ENCODE data around the gene ARPC4. TPM values are rescaled to one million over a fixed set of nuclear protein-coding genes. Genes with fewer than 3 reads are reported as not detected.

ARPC4 gene
- polyA plus RNA-seq, 3 donors from 2014 or later: 378 to 470 (median 428) TPM

- peaks cover 0 to 15% (median 4%) of the 10 kb centered on the region in 3 donors for H3K36me3 Mint-ChIP-seq
- H3K27ac Mint-ChIP-seq: peak overlapping the region; percentile 47 to 96 (median 92)
- H3K4me1 Mint-ChIP-seq: peaks cover 51 to 63% of the 10 kb centered on the region in 2 donors
- H3K9me3 Mint-ChIP-seq: no peaks in the 10 kb centered on the region
- H3K27me3 Mint-ChIP-seq (ENCODE audit: low read depth in 3 of 3): peaks cover 4 to 9% (median 6%) of the 10 kb centered on the region in 3 donors
- H3K4me3 Mint-ChIP-seq: peak overlapping the region; percentile 27 to 69 (median 64)
- DNase-seq: no peak
Measured at GRCh38 chr3:9778143-9779074, 14.5 kb upstream of the ARPC4 start.

DNA sequence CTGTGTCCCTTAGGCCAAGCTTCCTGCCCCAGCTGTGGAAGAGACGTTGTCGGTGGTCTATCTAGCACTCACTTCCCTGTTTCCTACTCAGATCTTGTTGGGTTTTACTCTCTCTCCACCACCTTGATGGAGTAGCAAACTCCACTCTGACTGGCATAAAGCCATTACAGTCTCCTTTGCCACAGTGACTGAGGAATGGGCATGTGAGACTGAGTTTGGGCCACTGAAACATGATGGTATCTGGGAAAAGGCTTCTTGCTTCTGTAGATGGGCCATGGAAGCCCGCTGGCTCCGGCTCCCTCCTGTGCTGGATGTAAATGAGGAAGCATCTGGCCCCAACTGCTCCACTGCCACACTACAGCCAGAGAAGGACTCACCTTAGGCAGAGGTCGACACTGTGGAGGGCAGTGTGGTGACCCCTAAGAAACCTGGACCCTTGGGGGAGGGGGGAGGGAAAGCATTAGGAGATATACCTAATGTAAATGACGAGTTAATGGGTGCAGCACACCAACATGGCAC, 13.7 kb upstream of the ARPC4 start:
- Mint-ChIP-seq H3K4me1 (peaks cover 51 to 63% of the 10 kb centered on the region in 2 donors), H3K4me3 (peak overlapping the region; percentile 42 to 69 (median 68))

DNA sequence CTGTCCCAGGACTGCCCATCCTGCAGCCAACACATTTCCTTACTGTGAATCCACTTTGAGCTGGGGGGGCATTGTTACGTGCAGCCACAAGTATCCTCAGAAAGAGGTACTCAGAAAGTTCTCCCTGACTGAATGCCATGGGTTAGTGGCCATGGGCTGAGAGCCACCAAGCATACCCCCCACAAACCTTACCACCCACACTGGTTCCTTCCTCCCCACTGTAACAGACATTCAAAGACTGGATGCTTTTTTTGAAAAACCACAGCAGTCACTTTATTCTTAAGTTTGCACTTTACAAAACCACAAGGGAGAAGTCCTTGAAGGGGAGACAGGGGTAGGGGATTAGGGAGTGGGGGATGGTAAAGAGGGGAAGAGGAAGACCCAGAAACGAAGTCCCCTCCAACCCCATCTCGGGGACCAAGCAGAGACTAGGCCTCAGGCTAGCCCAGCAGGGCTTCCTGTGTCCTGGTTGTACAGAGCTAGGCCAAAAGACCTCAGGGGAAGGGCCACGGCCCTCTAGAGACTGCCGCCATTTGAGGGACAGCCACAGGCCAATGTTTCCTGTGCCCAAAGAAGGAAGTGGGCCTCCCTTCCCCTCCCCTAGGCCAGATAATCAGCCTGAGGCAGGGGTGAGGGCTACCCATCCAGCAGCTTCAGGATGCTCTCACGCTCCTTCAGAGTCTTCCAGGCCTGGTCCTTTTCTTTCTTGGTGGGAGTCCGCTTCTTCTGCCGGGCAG, 13.0 kb upstream of the ARPC4 start:
- H3K27ac Mint-ChIP-seq: peak overlapping the region; percentile 90 to 96 (median 94)
- H3K36me3 Mint-ChIP-seq: peaks cover 2 to 18% (median 4%) of the 10 kb centered on the region in 3 donors
- DNase-seq: peak; percentile 72 to 76 (median 76)
- H3K4me1 Mint-ChIP-seq: peaks cover 51 to 63% of the 10 kb centered on the region in 2 donors
- H3K9me3 Mint-ChIP-seq: no peaks in the 10 kb centered on the region
- peaks cover 4 to 9% (median 6%) of the 10 kb centered on the region in 3 donors for H3K27me3 Mint-ChIP-seq (ENCODE audit: low read depth in 3 of 3)
- H3K4me3 Mint-ChIP-seq: peak overlapping the region; percentile 42 to 69 (median 68)

More for the DNA sequence above, 13.7 kb upstream of the ARPC4 start:
- DNase-seq: no peak
- Mint-ChIP-seq H3K27me3 (ENCODE audit: low read depth in 3 of 3) (peaks cover 4 to 9% (median 6%) of the 10 kb centered on the region in 3 donors), H3K36me3 (peaks cover 0 to 15% (median 4%) of the 10 kb centered on the region in 3 donors), H3K27ac (peak overlapping the region; percentile 90 to 96 (median 94)), H3K9me3 (no peaks in the 10 kb centered on the region)

DNA sequence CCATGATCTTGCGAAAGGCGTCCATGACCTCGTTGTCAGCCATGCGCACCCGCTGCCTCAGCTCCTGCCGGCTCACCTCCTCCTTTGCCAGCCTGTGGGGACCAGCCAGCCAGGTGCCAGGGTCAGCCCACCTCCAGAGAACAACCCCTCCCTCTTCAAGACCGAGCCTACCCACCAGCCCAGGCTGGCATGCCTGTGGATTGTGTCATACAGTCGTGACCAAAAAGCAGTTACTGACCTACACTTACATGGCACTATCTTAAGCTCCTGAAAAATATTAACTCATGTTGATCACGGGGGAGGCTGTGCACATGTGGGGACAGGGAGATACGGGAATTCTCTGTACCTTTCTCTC, 12.4 kb upstream of the ARPC4 start:
- peaks cover 54 to 63% of the 10 kb centered on the region in 2 donors for H3K4me1 Mint-ChIP-seq
- peaks cover 5 to 23% (median 7%) of the 10 kb centered on the region in 3 donors for H3K36me3 Mint-ChIP-seq
- peak overlapping the region; percentile 90 to 96 (median 94) for H3K27ac Mint-ChIP-seq
- peak overlapping the region; percentile 42 to 69 (median 68) for H3K4me3 Mint-ChIP-seq
- no peaks in the 10 kb centered on the region for H3K9me3 Mint-ChIP-seq
- DNase-seq: no peak
- H3K27me3 Mint-ChIP-seq (ENCODE audit: low read depth in 3 of 3): peaks cover 4 to 9% (median 6%) of the 10 kb centered on the region in 3 donors

DNA sequence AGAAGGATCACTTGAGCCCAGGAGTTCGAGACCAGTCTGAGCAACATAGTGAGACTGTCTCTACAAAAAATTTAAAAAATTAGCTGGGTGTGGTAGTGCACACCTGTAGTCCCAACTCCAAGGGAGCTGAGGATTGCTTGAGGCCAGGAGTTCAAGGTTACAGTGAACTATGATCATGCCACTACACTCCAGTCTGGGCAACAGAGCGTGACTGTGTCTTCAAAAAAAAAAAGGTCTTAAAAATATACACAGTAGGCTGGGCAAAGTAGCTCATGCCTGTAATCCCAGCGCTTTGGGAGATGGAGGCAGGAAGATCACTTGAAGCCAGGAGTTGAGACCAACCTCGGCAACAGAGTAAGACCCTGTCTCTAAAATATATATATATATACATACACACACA, 12.0 kb upstream of the ARPC4 start:
- H3K9me3 Mint-ChIP-seq: no peaks in the 10 kb centered on the region
- H3K27me3 Mint-ChIP-seq (ENCODE audit: low read depth in 3 of 3): peaks cover 4 to 9% (median 6%) of the 10 kb centered on the region in 3 donors
- H3K4me1 Mint-ChIP-seq: peaks cover 54 to 63% of the 10 kb centered on the region in 2 donors
- peak overlapping the region; percentile 42 to 69 (median 68) for H3K4me3 Mint-ChIP-seq
- peak overlapping the region; percentile 90 to 96 (median 94) for H3K27ac Mint-ChIP-seq
- H3K36me3 Mint-ChIP-seq: peaks cover 8 to 26% (median 9%) of the 10 kb centered on the region in 3 donors
- no peak for DNase-seq

GRCh38 chr3:9781551-9781950, 11.3 kb upstream of the ARPC4 start:
- Mint-ChIP-seq H3K4me3 (peak overlapping the region in 3 of 5 donors; percentile 20 to 56 (median 46)), H3K36me3 (peaks cover 10 to 30% (median 12%) of the 10 kb centered on the region in 3 donors), H3K27ac (peak overlapping the region; percentile 90 to 96 (median 94)), H3K27me3 (ENCODE audit: low read depth in 3 of 3) (peaks cover 4 to 9% (median 6%) of the 10 kb centered on the region in 3 donors), H3K9me3 (no peaks in the 10 kb centered on the region), H3K4me1 (peaks cover 59 to 61% of the 10 kb centered on the region in 2 donors)
- no peak for DNase-seq

- H3K36me3 Mint-ChIP-seq: peaks cover 9 to 34% (median 10%) of the 10 kb centered on the region in 3 donors
Measured at GRCh38 chr3:9781978-9782603, 10.8 kb upstream of the ARPC4 start.

GRCh38 chr3:9782770-9783169, 10.1 kb upstream of the ARPC4 start:
- no peak for DNase-seq
- H3K36me3 Mint-ChIP-seq: peaks cover 15 to 41% (median 15%) of the 10 kb centered on the region in 3 donors
- H3K4me1 Mint-ChIP-seq: peaks cover 58 to 59% of the 10 kb centered on the region in 2 donors
- peaks cover 5 to 9% (median 6%) of the 10 kb centered on the region in 3 donors for H3K27me3 Mint-ChIP-seq (ENCODE audit: low read depth in 3 of 3)
- H3K27ac Mint-ChIP-seq: peak overlapping the region in 4 of 6 donors; percentile 35 to 96 (median 68)
- H3K9me3 Mint-ChIP-seq: no peaks in the 10 kb centered on the region
- H3K4me3 Mint-ChIP-seq: no peak overlapping the region

More at GRCh38 chr3:9781978-9782603, 10.8 kb upstream of the ARPC4 start:
- H3K27ac Mint-ChIP-seq: peak overlapping the region; percentile 35 to 96 (median 80)
- peaks cover 58 to 59% of the 10 kb centered on the region in 2 donors for H3K4me1 Mint-ChIP-seq
- H3K4me3 Mint-ChIP-seq: peak overlapping the region in 3 of 5 donors; percentile 3 to 60 (median 33)
- peaks cover 4 to 9% (median 6%) of the 10 kb centered on the region in 3 donors for H3K27me3 Mint-ChIP-seq (ENCODE audit: low read depth in 3 of 3)
- no peak for DNase-seq
- no peaks in the 10 kb centered on the region for H3K9me3 Mint-ChIP-seq

- H3K4me1 Mint-ChIP-seq: peaks cover 48% of the 10 kb centered on the region in 2 donors
- peaks cover 17 to 43% (median 17%) of the 10 kb centered on the region in 3 donors for H3K36me3 Mint-ChIP-seq
- H3K27ac Mint-ChIP-seq: no peak overlapping the region
- H3K9me3 Mint-ChIP-seq: no peaks in the 10 kb centered on the region
- no peak for DNase-seq
- peaks cover 6 to 7% (median 7%) of the 10 kb centered on the region in 3 donors for H3K27me3 Mint-ChIP-seq (ENCODE audit: low read depth in 3 of 3)
- H3K4me3 Mint-ChIP-seq: no peak overlapping the region
Measured at GRCh38 chr3:9783954-9784353, 8.9 kb upstream of the ARPC4 start.

- no peak for DNase-seq
- peaks cover 20 to 52% (median 25%) of the 10 kb centered on the region in 3 donors for H3K36me3 Mint-ChIP-seq
- peaks cover 0 to 4% (median 3%) of the 10 kb centered on the region in 3 donors for H3K27me3 Mint-ChIP-seq (ENCODE audit: low read depth in 3 of 3)
- no peaks in the 10 kb centered on the region for H3K9me3 Mint-ChIP-seq
- H3K4me3 Mint-ChIP-seq: no peak overlapping the region
- H3K27ac Mint-ChIP-seq: no peak overlapping the region
- H3K4me1 Mint-ChIP-seq: peaks cover 40 to 41% of the 10 kb centered on the region in 2 donors
Measured at GRCh38 chr3:9784965-9785364, 7.9 kb upstream of the ARPC4 start.

DNA sequence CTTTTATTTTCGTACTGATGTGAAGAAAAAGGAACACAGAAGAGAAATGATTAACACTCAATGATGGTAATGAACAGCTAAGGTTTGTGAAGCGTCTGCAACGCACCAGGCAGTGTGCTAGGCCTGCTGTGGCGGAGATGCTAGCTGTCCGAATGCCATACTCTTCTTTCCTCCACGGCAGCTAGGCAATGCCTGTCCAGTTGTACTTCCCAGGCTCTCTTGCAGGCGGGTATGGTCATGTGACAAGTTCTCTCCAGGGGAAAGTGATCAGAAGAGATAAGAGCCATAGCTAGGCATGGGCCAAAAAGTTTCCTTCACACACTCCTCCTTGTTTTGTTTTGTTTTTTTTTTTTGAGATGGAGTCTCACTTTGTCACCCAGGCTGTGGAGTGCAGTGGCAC, 7.3 kb upstream of the ARPC4 start:
- H3K9me3 Mint-ChIP-seq: no peaks in the 10 kb centered on the region
- H3K27me3 Mint-ChIP-seq (ENCODE audit: low read depth in 3 of 3): peaks cover 0 to 3% (median 0%) of the 10 kb centered on the region in 3 donors
- peaks cover 24 to 58% (median 30%) of the 10 kb centered on the region in 3 donors for H3K36me3 Mint-ChIP-seq
- peaks cover 40 to 41% of the 10 kb centered on the region in 2 donors for H3K4me1 Mint-ChIP-seq
- no peak for DNase-seq
- no peak overlapping the region for H3K4me3 Mint-ChIP-seq
- peak overlapping the region in 1 of 6 donors; percentile 30 for H3K27ac Mint-ChIP-seq

DNA sequence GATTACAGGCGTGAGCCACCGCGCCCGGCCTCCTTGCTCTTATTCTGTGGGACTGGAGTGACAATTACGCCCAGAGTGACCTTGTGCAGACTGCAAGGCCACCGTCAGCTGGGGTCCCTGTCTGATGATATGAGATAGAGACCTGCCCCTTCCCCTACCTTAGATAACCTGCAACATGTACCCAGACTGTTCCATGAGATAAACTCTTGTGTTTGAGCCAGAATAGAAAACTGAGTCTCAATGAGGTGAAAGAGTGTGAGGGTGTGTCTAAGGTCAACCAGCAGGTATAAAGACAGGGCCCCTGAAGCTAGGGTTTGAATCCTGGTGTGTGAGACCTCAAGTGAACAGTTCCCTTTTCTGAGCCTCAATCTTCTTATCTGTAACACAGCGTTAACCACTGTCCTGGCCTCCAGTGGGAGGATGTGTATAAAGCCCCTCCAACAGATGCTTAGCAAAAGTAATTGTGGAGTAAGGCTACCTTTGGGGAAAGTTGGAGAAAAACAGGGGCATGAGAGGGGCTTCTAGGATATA, 6.6 kb upstream of the ARPC4 start:
- DNase-seq: no peak
- peaks cover 24 to 56% (median 30%) of the 10 kb centered on the region in 3 donors for H3K36me3 Mint-ChIP-seq
- peaks cover 0 to 3% (median 0%) of the 10 kb centered on the region in 3 donors for H3K27me3 Mint-ChIP-seq (ENCODE audit: low read depth in 3 of 3)
- H3K27ac Mint-ChIP-seq: no peak overlapping the region
- H3K4me3 Mint-ChIP-seq: no peak overlapping the region
- H3K4me1 Mint-ChIP-seq: peaks cover 40 to 42% of the 10 kb centered on the region in 2 donors
- no peaks in the 10 kb centered on the region for H3K9me3 Mint-ChIP-seq

All from immature natural killer cell (primary cell).